Fibroblast of skin of scalp (primary cell): ENCODE results near the gene UGT1A3.
A peak's percentile ranks its signal among the peaks of the same experiment; 100 is the strongest.
"Not testable (repeated sequence)": the region's sequence is repeated elsewhere in the genome, so short reads cannot be mapped to it uniquely, and the experiment has no call there.

ENCODE experiments used
- DNase-seq: peaks from one replicate; pipeline ENCODE4 v3.0.0-alpha.2; 2013

The UGT1A3 gene

DNA sequence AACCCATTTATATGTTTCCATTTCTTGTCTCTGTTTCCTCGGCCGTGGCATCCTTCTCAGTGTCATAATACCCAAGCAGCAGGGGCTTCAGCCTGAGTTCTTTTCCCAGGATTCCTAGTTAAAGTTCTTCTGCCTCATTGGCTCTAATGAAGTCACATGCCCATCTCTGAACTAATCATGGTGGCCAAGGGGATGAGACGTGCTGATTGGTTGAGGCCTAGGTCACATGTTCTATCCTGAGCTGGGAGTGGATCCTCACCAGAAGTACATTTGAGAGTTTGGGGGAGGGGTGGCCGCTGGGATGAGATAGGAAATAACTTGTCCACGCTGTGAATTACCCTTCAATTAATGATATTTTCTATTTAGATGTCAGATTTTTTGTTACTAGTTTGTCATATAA lies 19.9 kb upstream of the UGT1A3 start:
- no peak for DNase-seq

GRCh38 chr2:233711312-233712008 lies 17.4 kb upstream of the UGT1A3 start:
- peak; percentile 72 for DNase-seq

DNA sequence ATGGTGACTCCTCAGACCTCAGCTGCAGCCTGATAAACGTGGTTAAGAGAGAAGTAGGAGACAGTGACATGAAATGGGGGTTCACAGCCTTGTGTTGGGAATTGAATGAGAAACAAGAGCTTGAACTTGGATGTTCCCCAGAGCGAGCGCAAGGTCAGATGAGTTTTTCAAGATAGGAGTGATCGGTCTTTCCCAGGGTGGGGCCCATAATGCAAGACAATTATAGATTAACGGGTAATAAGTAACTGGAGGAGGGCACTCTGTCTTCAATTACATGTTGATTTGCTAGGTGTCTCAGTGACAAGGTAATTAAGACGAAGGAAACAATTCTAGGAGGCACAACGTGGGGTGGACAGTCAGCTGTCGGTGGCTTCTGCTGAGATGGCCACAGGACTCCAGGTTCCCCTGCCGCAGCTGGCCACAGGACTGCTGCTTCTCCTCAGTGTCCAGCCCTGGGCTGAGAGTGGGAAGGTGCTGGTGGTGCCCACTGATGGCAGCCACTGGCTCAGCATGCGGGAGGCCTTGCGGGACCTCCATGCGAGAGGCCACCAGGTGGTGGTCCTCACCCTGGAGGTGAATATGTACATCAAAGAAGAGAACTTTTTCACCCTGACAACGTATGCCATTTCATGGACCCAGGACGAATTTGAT lies 16.1 kb upstream of the UGT1A3 start, which contains the start of gene UGT1A5:
Gene UGT1A5 (plus strand): TSS at position 297 of the 651 bp plus-strand sequence. CDS start 85 bp downstream, at position 382.
- DNase-seq = no peak

GRCh38 chr2:233713262-233713615 lies 15.6 kb upstream of the UGT1A3 start:
- no peak for DNase-seq

- no peak for DNase-seq
These were observed 14.7 kb upstream of the UGT1A3 start for GRCh38 chr2:233714121-233714520.

- DNase-seq = no peak
These were observed 10.3 kb upstream of the UGT1A3 start, which contains the start of gene UGT1A4 for GRCh38 chr2:233718552-233718951. UGT1A4 (plus strand) TSS chr2:233718736; CDS start chr2:233718821, 85 bp downstream.

- not testable (repeated sequence) for DNase-seq
These were observed 8.2 kb downstream of the UGT1A3 start for GRCh38 chr2:233736868-233737653.

DNA sequence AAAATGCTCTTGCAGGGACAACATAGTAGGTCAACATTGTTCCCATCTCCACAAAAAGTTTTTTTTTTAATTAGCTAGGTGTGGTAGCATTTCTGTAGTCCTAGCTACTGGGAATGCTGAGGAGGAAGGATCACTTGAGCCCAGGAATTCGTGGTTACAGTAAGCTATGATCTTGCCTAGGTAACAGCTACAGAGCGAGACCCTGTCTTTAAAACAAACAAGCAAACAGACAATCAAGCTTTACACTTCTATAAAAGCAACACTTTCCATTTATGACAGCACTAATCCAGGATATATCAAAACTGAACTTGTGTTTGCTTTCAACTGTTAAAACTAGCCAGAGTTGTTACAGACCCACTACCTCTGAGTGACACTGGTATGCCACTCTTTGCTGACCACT lies 12.0 kb downstream of the UGT1A3 start:
- DNase-seq = no peak

GRCh38 chr2:233743464-233744259 lies 14.8 kb downstream of the UGT1A3 start:
- DNase-seq = no peak

DNA sequence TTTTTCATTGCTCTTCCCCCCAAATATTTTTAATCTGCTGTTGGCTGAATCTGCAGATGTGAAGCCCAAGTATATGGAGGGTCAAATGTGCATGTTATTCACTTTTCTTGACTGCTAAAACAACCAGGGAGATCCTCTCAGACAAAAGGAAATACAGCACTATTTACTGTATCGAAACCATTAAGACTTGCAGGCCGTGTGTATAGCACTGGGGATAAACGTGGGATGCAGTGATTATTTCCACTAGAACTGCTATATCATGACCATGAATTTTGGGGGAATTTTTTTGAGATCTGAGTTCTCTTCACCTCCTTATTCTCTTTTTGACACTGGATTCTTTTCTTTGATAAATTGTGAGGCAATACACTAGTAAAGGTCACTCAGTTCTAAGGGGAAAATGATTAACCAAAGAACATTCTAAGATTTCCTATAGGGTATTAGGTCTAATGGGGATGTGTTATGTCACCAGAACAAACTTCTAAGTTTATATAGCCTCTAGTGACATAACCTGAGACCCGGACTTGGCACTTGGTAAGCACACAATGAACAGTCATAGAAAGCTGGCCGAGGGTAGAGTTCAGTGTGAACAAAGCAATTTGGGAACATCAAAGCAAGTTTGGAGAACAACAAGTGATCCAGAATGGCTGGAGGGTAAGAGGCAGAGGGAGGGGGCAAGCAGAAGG lies 16.4 kb downstream of the UGT1A3 start:
- DNase-seq = no peak

DNA sequence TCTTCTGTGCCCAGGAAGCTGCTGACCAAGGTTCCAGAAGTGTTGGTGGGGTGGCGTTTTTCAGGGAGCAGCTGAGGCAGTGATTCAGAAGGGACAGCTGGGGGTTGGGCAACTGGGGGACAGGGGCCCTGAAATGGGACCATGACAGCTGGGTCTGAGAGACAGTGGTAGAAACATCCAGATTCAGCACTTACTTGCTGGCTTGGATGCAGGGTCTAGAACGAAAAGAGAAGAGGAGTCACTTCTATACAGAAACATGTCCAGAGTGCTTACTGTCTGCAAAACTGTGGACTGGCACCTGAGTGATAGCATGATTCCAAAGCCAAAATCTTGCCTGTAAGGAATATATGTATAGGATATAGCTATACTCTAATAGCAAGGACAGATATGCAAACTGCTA lies 17.0 kb downstream of the UGT1A3 start:
- not testable (repeated sequence) for DNase-seq

DNA sequence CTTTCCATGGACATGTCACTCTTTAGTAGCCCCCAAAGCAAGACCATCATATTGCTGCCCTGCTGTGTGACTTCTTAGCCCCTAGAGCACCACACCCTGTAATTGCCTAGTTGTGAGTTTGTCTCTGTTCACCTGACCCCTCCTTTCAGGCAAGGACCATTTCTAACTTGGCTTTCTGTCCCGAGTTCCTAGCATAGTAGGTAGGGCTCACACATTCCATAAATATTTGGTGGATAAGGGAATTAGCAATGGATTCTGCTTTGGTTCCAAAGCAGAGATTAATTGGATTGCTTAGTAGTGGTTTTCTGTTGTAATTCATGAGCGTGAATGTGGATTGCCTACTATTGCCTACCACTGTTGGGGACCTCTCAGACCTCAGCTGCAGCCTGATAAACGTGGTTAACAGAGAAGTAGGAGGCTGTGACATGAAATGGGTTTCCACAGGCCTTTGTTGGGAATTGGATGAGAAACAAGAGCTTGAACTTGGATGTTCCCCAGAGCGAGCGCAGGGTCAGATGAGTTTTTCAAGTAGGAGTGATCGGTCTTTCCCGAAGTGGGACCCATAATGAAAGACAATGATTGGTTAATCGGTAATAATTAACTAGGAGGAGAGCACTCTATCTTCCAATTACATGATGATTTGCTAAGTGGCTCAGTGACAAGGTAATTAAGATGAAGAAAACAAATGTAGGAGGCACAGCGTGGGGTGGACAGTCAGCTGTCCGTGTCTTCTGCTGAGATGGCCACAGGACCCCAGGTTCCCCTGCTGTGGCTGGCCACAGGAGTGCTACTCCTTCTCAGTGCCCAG lies 17.8 kb downstream of the UGT1A3 start:
- no peak for DNase-seq

DNA sequence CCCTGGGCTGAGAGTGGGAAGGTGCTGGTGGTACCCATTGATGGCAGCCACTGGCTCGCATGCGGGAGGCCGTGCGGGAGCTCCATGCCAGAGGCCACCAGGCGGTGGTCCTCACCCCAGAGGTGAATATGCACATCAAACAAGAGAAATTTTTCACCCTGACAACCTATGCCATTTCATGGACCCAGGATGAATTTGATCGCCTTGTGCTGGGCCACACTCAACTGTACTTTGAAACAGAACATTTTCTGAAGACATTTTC lies 18.4 kb downstream of the UGT1A3 start:
- no peak for DNase-seq

- DNase-seq = not testable (repeated sequence)
These were observed 21.8 kb downstream of the UGT1A3 start for GRCh38 chr2:233750689-233751088.

DNA sequence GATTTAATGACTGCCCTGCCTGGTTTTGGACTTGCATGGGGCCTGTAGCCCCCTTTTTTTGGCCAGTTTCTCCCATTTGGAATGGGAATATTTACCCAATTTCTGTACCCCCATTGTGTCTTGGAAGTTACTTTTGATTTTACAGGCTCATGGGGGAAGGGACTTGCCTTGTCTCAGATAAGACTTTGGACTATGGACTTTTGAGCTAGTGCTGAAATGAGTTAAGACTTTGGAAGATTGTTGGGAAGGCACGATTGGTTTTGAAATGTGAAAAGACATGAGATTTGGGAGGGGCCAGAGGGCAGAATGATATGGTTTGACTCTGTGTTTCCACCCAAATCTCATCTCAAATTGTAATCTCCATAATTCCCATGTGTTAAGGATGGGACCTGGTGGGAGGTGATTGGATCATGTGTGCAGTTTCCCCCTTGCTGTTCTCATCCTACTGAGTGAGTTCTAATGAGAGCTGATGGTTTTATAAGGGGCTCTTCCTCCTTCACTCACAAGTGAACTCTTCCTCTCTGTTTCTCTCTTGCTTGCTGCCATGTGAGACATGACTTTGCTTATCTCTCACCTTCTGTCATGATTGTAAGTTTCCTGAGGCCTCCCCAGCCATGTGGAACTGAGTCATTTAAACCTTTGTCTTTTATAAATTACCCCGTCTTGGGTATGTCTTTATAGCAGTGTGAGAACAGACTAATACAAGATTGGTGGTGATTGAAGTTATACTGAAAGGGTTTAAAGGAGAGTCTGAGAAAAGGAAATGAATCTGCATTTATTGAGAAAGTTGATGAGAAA lies 22.6 kb downstream of the UGT1A3 start:
- not testable (repeated sequence) for DNase-seq

DNA sequence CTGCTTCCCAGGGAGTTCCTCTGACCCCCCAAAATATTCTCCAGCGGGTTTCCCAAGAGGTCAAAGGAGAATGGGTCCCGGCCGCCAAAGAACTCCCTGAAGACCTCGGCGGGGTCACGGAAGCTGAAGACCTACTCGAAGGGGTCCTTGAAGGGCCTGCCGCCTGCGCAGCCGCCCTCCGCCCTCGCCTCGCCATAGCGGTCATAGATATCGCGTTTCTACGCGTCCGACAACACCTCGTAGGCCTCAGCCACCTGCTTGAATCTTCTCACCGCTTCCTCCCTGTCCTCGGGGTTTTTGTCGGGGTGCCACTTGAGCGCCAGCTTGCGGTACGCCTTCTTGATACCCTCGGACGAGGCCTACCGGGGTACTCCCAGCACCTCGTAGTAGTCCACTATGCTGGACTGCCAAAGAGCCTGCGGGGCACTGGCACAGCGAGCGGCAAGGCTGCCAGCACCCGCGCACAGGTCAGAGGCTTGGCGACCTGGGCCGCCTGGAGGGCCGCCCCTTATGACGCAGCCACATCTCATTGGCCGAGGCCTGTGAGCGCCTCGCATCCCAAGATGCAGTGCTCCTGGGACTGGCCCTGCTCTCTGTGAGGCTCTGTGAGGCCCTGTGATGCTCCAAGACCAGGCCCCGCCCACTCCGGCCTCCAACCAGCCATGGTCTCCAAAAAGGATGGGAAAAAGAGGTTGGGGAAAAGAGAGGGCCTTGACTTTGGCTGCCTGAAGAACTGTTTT lies 26.2 kb downstream of the UGT1A3 start:
- no peak for DNase-seq

- DNase-seq = no peak
These were observed 27.7 kb downstream of the UGT1A3 start for GRCh38 chr2:233756429-233757081.

DNA sequence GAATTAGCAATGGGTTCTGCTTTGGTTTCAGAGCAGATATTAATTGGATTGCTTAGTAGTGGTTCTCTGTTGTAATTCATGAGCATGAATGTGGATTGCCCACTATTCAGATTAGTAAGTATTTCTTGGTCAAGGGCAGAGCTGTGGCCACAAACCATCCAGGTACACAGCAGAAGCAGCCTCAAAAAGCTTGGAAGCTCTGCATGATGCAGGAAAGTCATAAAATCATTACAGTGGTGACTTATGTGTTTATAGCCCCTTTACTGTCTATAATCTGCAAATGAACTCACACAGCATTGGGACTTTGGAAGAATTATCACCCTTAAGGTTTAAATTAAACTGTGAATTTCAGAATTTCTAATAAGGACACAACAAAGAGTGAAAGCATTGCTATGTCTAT lies 29.3 kb downstream of the UGT1A3 start:
- DNase-seq = no peak

- DNase-seq = no peak
These were observed 30.0 kb downstream of the UGT1A3 start for GRCh38 chr2:233758849-233759248.
